Prostate gland (tissue), 2 donors: ENCODE results near the gene LPCAT1.
"Not testable (repeated sequence)": the region's sequence is repeated elsewhere in the genome, so short reads cannot be mapped to it uniquely, and the experiment has no call there.

ENCODE experiments used
- POLR2A ChIP-seq: fragments of 450-650 bp; IDR thresholded peaks from one replicate; pipeline ENCODE4 v1.6.1; 2016; ENCODE audit warnings: antibody characterized with exemption, mild to moderate bottlenecking
- TF ChIP-seq, protein P1 (sequence below), 4 experiments: fragments of 200-600 bp in 2 of 4; fragments of 450-650 bp in 2 of 4; sonication (generic) in 2 of 4; IDR thresholded peaks; 1 replicate in 3 of 4; 2 replicates in 1 of 4; pipeline ENCODE4 v1.5.1; 2016 to 2019; ENCODE audit warnings: antibody characterized with exemption in 4 of 4, mild to moderate bottlenecking in 2 of 4, moderate library complexity in 2 of 4

DNA sequence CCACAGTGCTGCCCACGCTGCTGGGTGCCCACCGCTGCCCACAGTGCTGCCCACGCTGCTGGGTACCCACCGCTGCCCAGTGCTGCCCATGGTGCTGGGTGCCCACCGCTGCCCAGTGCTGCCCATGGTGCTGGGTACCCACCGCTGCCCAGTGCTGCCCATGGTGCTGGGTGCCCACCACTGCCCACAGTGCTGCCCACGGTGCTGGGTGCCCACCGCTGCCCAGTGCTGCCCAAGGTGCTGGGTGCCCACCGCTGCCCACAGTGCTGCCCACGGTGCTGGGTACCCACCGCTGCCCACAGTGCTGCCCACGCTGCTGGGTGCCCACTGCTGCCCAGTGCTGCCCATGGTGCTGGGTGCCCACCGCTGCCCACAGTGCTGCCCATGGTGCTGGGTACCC lies 101.2 kb downstream of the LPCAT1 start:
- TF ChIP-seq, protein P1, sequence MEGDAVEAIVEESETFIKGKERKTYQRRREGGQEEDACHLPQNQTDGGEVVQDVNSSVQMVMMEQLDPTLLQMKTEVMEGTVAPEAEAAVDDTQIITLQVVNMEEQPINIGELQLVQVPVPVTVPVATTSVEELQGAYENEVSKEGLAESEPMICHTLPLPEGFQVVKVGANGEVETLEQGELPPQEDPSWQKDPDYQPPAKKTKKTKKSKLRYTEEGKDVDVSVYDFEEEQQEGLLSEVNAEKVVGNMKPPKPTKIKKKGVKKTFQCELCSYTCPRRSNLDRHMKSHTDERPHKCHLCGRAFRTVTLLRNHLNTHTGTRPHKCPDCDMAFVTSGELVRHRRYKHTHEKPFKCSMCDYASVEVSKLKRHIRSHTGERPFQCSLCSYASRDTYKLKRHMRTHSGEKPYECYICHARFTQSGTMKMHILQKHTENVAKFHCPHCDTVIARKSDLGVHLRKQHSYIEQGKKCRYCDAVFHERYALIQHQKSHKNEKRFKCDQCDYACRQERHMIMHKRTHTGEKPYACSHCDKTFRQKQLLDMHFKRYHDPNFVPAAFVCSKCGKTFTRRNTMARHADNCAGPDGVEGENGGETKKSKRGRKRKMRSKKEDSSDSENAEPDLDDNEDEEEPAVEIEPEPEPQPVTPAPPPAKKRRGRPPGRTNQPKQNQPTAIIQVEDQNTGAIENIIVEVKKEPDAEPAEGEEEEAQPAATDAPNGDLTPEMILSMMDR (IDR thresholded peaks at IDR 0.05) = not testable (repeated sequence)
- TF ChIP-seq POLR2A = not testable (repeated sequence)
